Ovary (tissue), 3 donors: Measurements from ENCODE around the gene BRD7.

Experiments used
- CTCF ChIP-seq, 3 donors: fragments of 450-650 bp in 2 of 3; fragments of 200-600 bp in 1 of 3; IDR thresholded peaks; one replicate each; pipeline versions ENCODE4 v1.5.1 to v1.8.0; 2016 to 2022; ENCODE audit warnings: antibody characterized with exemption in 3 of 3, mild to moderate bottlenecking in 1 of 3
- POLR2A ChIP-seq: fragments of 450-650 bp; IDR thresholded peaks from one replicate; pipeline ENCODE4 v1.6.1; 2017; ENCODE audit warnings: antibody characterized with exemption, mild to moderate bottlenecking, moderate library complexity
- donor health status: DM: no; HTN: no; CAD: no.

DNA sequence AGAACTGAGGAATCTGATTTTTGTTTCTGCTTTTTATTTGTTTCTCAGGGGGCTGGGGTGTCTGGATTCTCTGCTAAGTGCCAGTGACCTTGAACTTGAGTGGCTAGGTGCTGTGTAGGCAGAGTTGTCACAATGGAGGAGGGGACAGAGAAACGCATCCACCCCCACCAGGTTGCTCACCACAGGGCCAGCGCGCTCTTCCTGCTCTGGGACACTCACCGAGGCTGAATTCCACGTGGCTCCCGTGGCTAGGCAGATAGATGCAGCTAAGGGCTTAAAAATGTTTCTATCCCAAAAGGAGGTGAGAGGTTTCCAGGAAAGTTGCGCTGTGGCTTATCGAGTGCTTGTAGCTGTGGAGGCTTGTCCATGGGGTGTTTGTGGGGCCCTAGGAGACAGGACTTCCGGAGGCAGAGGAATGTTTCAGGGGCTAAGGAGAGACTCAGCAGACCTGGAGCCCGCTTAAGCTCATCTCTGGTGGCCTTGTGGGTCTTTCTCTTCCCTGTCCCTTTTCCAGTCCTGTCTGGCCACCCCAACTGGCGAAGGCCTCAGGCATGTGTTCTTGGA lies 65.7 kb downstream of the BRD7 start:
- TF ChIP-seq CTCF (IDR thresholded peaks at IDR 0.05), result no peak
- TF ChIP-seq POLR2A, result no peak
